Epithelial cell of esophagus (primary cell): ENCODE measurements around the gene SLC38A9.

Source experiments
- DNase-seq: peaks from one replicate; pipeline ENCODE4 v3.0.0; 2010; ENCODE audit warnings: low read depth
- H3K4me3 ChIP-seq: 2 replicates; pipeline ENCODE4 v1.5.1; 2011; ENCODE audit warnings: mild to moderate bottlenecking, low read length, control low read depth
- CTCF ChIP-seq: IDR thresholded peaks from 2 replicates; pipeline ENCODE4 v1.5.1; 2011; ENCODE audit warnings: low read depth, mild to moderate bottlenecking, low read length, control low read depth, inconsistent platforms; ENCODE audit not compliant: insufficient read depth; ENCODE audit errors: missing control alignments

Gene SLC38A9

GRCh38 chr5:55576661-55577060 lies 135.5 kb downstream of the SLC38A9 start:
- no peak for TF ChIP-seq CTCF
- no peak overlapping the region for H3K4me3 ChIP-seq
- no peak for DNase-seq
